IPS-NIHi7 (cell line): Measurements from ENCODE around the gene PEF1.

Experiments used
- DNase-seq: peaks from one replicate; pipeline ENCODE4 v3.0.0; 2012; ENCODE audit warnings: mixed read lengths; ENCODE audit errors: extremely low spot score

PEF1 gene

DNA sequence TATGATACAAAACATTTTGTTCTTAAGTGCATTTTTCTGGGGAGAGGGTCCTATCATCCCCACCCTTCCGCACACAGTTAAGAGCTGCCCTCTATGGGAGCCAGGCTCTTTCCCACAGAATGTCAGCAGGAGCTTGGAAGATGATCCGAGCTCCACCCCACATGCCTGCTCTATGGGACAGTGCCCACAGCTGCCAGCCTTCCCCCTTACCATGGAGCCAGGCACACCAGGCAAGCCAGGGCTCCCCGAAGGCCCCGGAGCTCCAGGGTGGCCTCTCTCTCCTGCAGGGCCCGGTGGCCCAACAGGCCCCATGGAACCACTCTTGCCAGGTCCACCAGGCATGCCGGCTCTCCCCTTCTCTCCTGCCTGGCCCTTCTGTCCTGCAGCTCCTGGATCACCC is 10.4 kb upstream of the PEF1 start:
- DNase-seq, result no peak

DNA sequence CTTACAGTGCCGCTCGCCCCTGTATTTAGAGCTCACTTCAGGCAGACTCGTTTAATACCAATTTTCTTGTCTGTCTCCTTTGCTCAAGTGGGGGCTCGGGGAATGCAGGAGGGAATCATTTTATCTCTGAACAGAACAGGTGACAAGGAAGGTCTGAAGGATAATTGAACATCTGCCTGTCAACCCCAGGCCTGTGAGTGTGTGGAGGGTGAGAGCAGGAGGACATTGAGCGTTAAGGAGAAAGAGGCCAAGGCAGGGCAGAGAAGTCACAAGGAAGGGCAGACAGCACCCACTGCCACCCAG is 9.7 kb upstream of the PEF1 start:
- no peak for DNase-seq

DNA sequence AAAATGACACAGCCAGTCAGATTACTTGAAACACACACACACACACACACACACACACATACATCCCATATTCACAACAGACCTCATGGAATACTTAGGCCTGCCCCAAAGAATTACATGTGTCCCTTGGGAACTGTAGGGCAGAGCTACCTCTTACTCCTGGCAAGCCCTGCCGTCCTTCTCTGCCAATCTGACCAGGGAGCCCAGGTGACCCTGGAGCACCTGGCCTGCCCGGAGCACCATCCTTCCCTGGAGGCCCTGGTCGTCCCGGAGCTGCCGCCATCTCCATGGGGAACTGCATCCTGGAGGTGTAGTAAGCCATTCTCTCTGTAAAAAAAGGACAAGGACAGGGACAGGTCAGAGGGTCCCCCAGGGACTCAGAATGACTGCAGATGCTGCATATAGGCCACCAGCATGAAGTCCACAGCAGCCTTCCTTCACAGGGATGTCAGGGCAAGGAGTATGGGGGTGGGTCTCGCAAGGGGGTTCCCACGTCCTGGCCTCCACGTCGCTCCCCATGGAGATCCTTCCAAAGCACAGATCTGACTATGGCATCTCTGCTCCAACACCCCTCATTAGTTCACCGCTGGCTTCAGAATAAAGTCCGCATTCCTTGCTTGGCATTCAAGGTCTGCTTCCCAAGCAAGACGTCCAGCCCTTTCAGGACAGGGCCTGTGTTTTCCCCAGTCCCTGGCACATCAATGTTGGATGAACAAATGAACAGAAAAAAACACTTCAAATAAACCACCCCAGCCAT is 9.2 kb upstream of the PEF1 start:
- no peak for DNase-seq

- DNase-seq, result no peak
Measured at GRCh38 chr1:31652891-31653499, 8.3 kb upstream of the PEF1 start.

DNA sequence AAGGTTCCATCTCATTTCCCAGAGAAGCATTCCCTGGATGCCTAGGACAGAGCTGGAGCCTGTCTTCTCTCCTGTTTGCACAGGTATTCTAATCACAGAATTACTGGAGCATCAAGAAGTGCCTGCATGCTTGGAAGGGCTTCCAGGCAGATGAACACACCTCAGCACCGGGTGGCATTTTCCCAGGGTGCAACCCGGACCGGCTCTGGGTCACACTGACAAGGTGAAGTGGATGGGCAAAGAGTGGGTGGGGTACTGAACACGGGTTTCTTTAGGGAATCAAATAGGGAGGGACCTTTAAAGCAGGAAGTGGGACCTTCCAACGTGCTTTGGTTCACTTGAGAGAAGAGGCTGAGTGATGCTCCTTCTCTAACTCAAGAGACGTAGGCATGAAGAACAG is 7.1 kb upstream of the PEF1 start:
- no peak for DNase-seq

DNA sequence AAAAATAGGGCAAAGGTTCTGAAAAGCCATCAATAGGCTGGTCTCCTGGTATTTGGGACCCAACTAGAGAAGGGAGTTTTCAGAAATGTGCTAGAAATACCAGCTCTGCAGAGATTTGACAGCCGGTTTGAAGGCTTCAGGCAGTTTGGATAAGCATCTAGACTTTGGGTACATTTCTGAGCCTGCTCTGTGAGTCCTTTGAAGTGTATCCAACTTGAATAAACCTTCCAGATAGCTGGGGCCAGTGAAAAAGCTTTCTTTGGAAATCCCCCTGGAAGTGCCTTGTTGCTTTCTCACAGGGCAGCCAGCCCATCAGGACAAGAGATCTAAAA is 6.4 kb upstream of the PEF1 start:
- DNase-seq, result no peak

- no peak for DNase-seq
Measured at GRCh38 chr1:31650161-31651088, 5.7 kb upstream of the PEF1 start.

DNA sequence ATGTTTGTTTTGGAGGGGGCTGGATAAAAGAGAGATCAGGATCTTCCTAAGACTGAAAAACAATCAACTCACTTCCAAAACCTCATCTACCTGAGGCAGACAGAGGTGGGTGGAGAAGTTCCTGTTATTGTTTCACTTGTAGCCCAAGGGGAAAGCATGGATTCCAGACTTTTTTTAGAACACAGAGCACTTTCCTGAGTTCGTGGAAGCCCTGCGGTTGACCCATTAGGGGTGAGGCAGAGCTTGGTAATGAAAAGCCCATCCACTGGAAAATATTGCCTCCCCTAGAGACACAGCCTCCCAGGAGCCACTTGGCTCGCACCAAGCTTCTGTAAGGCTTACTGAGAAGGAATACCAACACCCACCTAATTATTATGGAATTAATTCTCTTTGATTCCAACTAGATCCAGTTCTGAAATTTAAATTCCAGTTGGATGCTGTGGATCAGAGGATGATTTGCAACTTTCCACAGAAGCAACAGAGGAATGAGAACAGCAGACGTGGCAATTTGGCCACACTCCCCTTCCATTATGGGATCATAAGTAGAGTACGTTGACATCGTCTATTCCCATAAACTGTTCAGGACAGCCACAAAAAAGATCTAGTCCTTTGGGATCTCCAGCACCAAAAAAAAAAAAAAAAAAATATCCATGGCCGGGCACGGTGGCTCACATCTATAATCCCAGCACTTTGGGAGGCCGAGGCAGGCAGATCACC is 4.1 kb upstream of the PEF1 start:
- DNase-seq, result no peak

GRCh38 chr1:31648190-31648589 is 3.5 kb upstream of the PEF1 start:
- DNase-seq, result no peak

- no peak for DNase-seq
Measured at GRCh38 chr1:31647106-31647505, 2.4 kb upstream of the PEF1 start.

DNA sequence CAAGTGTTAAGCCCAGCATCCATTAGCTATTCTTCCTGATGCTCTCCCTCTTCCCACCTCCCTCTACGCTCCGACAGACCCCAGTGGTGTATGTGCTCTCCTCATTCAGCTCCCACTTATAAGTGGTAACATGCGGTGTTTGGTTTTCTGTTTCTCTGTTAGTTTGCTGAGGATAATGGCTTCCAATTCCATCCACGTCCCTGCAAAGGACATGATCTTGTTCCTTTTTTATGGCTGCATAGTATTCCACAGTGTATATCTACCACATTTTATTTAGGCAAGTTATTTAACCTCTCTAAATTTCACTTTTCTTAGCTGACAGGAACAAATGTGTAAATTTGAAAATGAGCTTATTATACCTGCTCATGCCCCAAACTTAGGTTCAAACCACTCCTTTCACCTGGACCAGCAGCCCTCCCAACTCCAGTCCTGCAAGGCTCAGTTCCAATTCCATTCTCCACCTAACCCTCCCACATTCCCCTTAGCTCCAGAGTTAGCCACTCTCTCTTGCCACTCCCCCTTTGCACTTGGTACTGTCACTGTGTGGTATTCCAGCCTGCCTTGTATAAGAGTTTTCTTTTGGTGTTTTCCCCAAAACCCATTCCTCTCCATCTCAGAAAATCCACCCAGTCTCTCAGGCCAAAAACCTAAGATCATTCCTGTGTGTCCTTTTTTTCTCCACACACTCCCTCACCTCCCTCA is 1.7 kb upstream of the PEF1 start:
- no peak for DNase-seq

- no peak for DNase-seq
Measured at GRCh38 chr1:31645274-31645568, 545 bp upstream of the PEF1 start.

GRCh38 chr1:31643976-31644559 is 608 bp downstream of the PEF1 start:
- no peak for DNase-seq

DNA sequence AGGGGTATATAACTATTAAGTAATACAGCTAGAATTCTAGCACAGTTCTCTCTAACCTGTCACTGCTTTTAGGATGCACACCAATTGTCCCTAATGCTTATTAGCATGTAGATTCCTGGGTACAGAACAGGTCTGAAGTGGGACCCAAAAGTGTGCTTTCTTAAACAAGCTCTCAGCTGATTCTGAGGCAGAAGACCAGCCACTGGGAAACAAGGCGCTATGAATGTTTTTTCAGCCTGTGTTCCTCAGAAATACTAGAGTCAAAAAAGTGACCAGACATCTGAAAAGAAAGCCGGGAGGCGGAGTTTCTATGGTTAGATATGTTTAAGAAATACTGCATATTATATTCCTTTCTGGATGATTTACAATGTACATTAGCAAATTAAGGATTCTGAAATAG is 1.8 kb downstream of the PEF1 start:
- no peak for DNase-seq

GRCh38 chr1:31642366-31642765 is 2.3 kb downstream of the PEF1 start:
- no peak for DNase-seq

DNA sequence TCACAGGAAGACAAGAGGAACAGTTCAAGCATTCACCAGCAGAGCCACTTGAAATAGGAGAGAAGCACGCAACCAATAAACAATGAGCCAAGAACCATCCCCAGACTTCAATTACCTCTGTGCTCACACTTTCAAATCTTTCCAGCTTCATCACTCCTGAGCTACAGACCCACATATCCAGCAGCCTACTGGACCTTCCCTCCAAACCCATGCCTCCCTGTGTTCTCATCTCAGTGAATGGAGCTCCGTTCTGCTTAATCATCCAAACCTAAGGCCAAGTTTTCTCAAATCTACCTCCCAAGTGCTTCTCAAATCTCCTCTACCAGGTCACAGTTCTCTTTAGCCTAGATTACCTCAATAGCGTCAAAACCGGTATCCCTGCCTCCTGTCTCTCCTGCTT is 3.7 kb downstream of the PEF1 start:
- DNase-seq, result no peak

DNA sequence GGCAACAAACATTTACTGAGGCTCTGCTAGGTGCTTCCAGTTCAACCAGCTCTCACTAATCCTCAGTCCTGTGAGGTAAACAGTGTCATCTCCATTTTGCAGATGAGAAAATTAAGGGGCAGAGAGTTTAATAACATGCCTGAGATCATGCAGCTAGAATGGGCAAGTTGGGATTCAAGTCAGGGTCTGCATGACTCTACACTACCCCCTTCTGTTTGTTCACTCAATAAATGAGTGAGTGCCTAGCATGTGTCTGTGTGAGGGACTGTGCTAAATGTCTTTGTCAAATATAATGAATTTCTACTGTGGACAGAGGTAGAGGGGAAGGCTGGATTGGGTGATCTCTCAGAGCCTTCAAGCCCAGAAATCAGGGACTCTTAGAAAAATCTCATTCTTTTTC is 4.5 kb downstream of the PEF1 start:
- no peak for DNase-seq

GRCh38 chr1:31639543-31639942 is 5.1 kb downstream of the PEF1 start:
- no peak for DNase-seq

- no peak for DNase-seq
Measured at GRCh38 chr1:31637915-31638673, 6.6 kb downstream of the PEF1 start.

DNA sequence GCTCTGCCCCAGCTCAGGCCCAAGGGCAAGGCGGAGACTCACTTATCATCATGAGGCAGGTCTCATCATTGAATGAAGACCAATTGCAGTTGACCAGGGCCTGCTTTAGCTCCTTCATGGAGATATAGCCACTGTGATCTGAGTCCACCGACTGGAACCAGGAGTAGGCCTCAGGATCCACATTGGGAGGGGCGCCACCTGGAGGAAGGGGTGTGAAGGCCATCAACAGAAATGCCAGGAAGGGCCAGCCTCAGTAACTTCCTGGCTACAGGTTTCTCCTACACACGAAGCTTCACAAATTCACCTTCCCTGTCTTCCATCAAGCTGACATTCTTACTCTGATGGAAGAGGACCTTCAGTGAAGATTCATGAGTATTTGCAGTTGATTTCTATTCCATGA is 11.6 kb downstream of the PEF1 start:
- DNase-seq, result peak; percentile 64

DNA sequence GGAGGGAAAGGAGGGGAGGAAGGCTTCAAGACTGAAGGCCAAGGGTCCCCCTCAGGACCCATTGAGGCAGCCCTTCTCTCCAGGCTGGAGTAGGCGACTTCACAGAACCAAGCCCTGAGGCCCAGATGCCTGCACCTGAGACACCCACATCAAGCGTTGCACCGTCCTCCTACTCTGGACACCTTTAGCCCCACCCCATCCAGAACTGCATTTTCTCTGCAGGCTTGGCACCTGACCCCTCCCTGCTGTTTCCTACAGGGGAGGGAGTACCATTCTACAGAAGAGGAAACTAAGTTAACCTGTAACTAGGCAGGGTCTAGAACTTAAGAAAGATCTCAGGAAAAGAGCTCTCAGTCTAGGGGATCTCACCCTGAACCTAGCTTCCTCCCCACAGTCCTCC is 12.0 kb downstream of the PEF1 start:
- no peak for DNase-seq
